KOPT-K1 (cell line): ENCODE results near the gene FUT3.

Experiments used
- H3K27ac ChIP-seq: fragments of 200-600 bp; sonication (generic); 2 replicates; pipeline ENCODE4 v1.5.1; 2016; ENCODE audit warnings: antibody characterized with exemption, mild to moderate bottlenecking, low read depth, low read length; ENCODE audit not compliant: poor library complexity, severe bottlenecking
- H3K36me3 ChIP-seq: fragments of 200-600 bp; sonication (generic); 2 replicates; pipeline ENCODE4 v1.5.1; 2017; ENCODE audit warnings: antibody characterized with exemption, mild to moderate bottlenecking, low read length, moderate library complexity; ENCODE audit not compliant: insufficient read depth
- H3K9me3 ChIP-seq: fragments of 200-600 bp; sonication (generic); 2 replicates; pipeline ENCODE4 v1.5.1; 2017; ENCODE audit warnings: antibody characterized with exemption, low read length, mild to moderate bottlenecking; ENCODE audit not compliant: insufficient read depth, poor library complexity, severe bottlenecking

FUT3 gene

DNA sequence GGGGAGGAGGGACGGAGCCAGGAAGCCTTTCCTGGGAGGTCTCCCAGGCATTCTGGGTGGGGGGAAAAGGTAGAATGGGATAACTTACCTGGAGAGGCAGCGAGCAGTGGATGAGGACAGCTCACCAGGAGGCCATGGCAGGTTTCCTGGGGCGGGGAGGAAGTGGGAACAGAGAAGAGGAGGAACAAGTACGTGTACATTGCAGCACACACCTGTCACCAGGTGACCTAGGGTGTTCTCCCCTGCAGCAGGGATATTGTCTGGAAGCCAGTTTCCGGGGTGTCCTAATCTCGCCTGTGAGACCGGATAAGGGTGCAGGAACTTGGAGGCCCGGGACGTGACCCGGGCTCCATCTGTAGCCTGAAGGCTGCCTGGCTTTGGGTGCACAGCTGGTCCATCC is at the start of gene FUT3:
TSS of gene FUT3 (minus strand) at position 148 of the 400 bp plus-strand sequence.
- H3K36me3 ChIP-seq = no peaks in the 10 kb centered on the region
- H3K9me3 ChIP-seq = no peaks in the 10 kb centered on the region
- H3K27ac ChIP-seq = no peak within 1 kb of the TSS

- Histone ChIP-seq H3K27ac (no peak overlapping the region), H3K36me3 (peaks cover 29% of the 10 kb centered on the region; the same call in 1 of the 2 replicates), H3K9me3 (no peaks in the 10 kb centered on the region)
These were observed 49.7 kb upstream of the FUT3 start for GRCh38 chr19:5900976-5901375.

DNA sequence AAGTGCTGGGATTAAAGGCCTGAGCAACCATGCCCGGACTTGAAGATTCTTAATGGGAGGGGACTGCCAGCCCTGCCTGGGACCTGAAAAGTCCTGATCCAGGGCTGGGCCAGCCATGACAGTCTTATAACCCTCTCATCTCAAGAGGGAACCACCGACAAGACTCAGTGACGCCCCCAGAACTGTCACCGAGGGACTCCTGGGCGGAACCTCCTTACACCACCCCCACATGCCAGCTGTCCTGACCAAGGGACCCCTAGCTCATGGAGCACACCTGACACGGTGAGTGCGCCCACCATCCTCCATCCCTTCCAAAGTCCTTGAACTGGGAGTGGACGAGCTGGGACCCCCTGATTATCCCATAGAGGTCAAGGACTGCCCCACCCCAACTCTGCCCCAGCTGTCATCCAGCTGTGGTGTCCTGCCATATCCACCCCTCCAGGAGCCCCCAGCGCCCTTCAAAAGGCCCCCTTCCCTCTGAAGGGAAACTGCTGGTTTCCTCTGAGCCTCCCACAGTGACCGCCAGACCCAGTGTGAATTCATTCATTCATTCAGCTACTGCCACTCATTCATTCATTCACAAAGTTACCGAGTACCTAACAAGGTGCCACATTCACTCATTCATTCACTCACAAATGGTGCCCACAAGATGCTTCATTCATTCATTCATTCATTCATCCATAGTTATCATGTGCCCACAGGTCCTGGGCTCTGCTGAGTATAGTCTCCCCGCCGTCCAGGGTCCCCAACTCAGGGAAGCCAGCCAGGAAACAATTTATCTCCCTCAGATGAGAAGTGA is 48.7 kb upstream of the FUT3 start:
- Histone ChIP-seq H3K36me3 (peaks cover 40% of the 10 kb centered on the region; the same call in 1 of the 2 replicates), H3K27ac (no peak overlapping the region), H3K9me3 (no peaks in the 10 kb centered on the region)

- Histone ChIP-seq H3K36me3 (peaks cover 49% of the 10 kb centered on the region; the same call in 1 of the 2 replicates), H3K27ac (no peak overlapping the region), H3K9me3 (no peaks in the 10 kb centered on the region)
These were observed 46.1 kb upstream of the FUT3 start for GRCh38 chr19:5897189-5897969.

DNA sequence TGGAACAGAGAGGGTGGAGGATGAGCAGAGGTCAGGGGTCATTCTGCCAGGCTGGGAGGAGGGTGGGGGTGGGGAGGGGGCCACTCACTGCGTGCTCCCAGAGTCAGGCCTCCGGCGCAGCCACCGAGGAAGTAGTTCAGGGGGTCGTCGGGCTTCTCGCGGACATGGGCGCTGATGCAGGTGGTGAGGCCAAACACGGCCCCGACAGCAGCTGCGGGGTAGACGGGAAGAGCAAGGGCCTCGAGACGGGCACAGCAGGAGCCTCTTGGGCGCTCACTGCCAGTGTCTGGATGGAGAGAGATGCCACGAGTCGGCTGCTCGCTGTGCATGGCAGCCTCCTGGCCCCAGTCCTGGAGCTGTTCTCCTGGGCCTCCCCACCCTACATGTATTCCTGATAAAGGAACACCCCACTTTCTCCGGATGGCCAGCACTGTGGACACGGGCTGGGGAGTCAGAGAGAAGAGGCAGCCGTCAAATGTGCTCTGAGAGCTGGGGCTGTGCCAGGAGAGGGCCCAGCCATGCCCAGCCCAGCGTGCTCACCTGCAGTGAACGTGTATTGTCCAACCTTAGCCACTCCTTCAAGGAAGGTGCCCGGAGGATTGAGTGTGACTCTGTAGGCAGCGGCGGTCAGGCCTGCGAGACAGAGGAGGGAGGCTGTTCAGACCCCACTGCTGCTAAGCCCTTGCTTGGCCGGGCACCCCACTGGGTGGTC is 45.3 kb upstream of the FUT3 start:
- Histone ChIP-seq H3K36me3 (peaks cover 49% of the 10 kb centered on the region; the same call in 1 of the 2 replicates), H3K9me3 (no peaks in the 10 kb centered on the region), H3K27ac (no peak overlapping the region)

GRCh38 chr19:5895890-5896289 is 44.6 kb upstream of the FUT3 start:
- H3K9me3 ChIP-seq = no peaks in the 10 kb centered on the region
- peaks cover 42% of the 10 kb centered on the region; the same call in 1 of the 2 replicates for H3K36me3 ChIP-seq

DNA sequence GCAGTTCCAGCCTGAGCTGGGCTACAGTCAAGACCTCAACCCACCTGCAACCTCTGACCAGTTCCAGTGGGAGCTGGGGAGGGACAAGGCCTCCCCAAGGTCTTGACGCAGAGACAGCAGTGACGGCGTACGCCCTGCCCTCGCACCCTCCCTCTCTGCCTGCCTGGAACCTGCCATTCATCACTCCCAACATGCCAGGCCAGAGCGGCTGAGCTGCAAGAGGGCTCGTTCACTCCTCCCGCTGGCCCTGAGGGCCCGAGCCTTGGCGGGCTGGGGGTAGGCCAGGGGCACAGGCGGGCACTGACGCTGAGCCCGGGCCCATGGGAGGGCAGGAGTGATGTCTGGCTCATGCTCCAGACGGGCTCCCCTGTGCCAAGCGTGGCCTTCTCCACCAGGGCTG is 44.2 kb upstream of the FUT3 start:
- Histone ChIP-seq H3K36me3 (peaks cover 40% of the 10 kb centered on the region; the same call in 1 of the 2 replicates), H3K27ac (no peak overlapping the region)

More at GRCh38 chr19:5895890-5896289, 44.6 kb upstream of the FUT3 start:
- no peak overlapping the region for H3K27ac ChIP-seq

DNA sequence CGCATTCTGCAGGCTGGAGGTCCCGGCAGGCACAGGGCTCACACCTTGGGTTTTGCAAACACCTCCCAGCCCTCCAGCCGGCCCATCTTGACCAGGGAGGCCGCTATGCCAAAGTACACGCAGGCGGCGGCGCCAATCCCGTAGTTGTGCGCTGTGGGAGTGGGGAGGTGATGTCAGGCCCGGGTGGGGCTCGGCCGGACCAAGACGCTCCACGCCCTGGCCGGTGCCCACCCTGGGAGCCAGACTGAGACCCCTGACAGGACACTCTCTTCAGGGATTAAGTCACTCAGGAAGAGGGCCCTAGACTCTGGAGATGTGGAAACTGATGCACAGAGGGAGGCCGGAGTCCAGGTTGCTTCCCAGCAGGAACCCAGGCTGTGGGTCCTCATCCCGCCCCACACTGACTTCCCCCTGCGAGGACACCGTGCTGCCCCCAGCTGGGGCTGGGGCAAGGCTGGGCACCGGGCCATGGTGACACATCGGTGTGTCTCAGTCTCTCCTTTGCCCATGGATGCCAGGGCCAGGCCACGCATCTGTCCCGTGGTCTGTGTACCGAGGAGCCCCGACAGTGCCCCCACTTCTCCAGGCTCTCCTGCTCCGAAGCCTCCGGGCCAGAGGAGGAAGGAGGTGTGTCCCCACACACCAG is 43.6 kb upstream of the FUT3 start:
- H3K9me3 ChIP-seq = no peaks in the 10 kb centered on the region
- H3K36me3 ChIP-seq = peaks cover 34% of the 10 kb centered on the region; the same call in 1 of the 2 replicates
- H3K27ac ChIP-seq = no peak overlapping the region

More for the DNA sequence above, 44.2 kb upstream of the FUT3 start:
- H3K9me3 ChIP-seq = no peaks in the 10 kb centered on the region

- no peak overlapping the region for H3K27ac ChIP-seq
- H3K36me3 ChIP-seq = peaks cover 32% of the 10 kb centered on the region; the same call in 1 of the 2 replicates
- H3K9me3 ChIP-seq = no peaks in the 10 kb centered on the region
These were observed 42.9 kb upstream of the FUT3 start for GRCh38 chr19:5893907-5894703.

GRCh38 chr19:5893296-5893903 is 42.2 kb upstream of the FUT3 start:
- H3K27ac ChIP-seq = no peak overlapping the region
- H3K9me3 ChIP-seq = no peaks in the 10 kb centered on the region
- peaks cover 32% of the 10 kb centered on the region; the same call in 1 of the 2 replicates for H3K36me3 ChIP-seq

GRCh38 chr19:5892772-5893275 is 41.6 kb upstream of the FUT3 start:
- Histone ChIP-seq H3K27ac (no peak overlapping the region), H3K36me3 (peaks cover 32% of the 10 kb centered on the region; the same call in 1 of the 2 replicates)

GRCh38 chr19:5891938-5892771 is 40.9 kb upstream of the FUT3 start:
- no peaks in the 10 kb centered on the region for H3K9me3 ChIP-seq
- H3K36me3 ChIP-seq = peaks cover 32% of the 10 kb centered on the region; the same call in 1 of the 2 replicates
- no peak overlapping the region for H3K27ac ChIP-seq

More at GRCh38 chr19:5892772-5893275, 41.6 kb upstream of the FUT3 start:
- H3K9me3 ChIP-seq = no peaks in the 10 kb centered on the region

DNA sequence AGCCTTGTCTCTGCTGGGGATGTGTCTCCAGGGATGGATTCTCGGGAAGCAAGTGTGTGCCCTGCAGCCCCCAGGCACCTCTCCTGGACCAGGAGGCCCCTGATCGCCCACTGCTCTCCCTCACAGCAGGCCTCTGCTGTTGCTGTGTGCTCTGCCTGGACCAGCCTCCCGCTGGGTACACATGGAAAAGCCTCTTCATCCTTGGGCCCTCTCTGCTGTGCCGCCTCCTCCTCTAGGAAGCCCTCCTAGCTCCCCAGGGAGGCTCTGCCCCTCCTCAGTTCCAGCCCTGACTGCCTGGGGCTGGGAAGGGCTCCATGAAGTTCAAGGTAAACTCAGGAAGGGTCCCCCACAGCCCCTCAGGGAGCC is 40.3 kb upstream of the FUT3 start:
- Histone ChIP-seq H3K9me3 (no peaks in the 10 kb centered on the region), H3K27ac (no peak overlapping the region), H3K36me3 (peaks cover 26% of the 10 kb centered on the region; the same call in 1 of the 2 replicates)
